Measurements from ENCODE around the gene PRKCE.

The PRKCE gene

DNA sequence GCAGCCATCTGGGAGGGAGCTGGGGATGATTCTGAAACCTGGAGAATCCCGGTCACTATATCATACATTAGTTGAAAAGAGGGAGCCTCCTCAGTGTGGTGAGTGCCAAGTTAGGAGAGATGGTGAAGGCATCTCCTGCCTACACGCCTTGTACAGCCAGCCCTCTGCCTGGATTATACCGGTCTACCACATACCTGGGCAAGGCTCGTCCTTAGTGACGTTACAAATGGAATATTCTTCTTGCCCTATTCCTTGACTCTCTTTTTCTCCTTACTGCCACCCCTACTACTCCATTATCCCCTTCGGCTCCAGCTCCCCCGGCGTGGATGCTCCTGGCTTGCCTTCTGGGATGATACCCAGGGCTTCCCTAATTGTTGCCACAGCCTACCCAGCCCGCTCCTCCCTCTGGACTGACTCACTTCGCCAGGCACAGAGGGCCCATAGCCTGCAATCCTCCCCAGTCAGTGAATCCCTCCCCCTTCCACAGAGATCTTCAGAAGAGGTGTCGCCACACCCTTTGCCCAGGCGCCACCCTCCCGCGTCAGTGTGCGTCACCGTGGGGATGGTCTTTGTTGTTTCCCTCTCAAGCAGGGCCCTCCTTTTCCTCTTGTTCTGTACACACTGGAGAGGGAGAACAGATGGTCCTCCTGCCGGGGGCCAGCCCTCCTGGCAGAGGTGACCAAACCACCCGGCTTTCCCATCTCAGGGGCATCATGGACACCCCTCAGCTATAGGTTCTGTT is 530.5 kb downstream of the PRKCE start:
- Histone ChIP-seq H3K27ac (no peak overlapping the region), H3K36me3 (replicated peaks) (peaks cover 13% of the 10 kb centered on the region), H3K4me3 (ENCODE audit: low read depth, low read length) (no peak overlapping the region), H3K27me3 (replicated peaks) (no peaks in the 10 kb centered on the region)
- TF ChIP-seq, protein P1, sequence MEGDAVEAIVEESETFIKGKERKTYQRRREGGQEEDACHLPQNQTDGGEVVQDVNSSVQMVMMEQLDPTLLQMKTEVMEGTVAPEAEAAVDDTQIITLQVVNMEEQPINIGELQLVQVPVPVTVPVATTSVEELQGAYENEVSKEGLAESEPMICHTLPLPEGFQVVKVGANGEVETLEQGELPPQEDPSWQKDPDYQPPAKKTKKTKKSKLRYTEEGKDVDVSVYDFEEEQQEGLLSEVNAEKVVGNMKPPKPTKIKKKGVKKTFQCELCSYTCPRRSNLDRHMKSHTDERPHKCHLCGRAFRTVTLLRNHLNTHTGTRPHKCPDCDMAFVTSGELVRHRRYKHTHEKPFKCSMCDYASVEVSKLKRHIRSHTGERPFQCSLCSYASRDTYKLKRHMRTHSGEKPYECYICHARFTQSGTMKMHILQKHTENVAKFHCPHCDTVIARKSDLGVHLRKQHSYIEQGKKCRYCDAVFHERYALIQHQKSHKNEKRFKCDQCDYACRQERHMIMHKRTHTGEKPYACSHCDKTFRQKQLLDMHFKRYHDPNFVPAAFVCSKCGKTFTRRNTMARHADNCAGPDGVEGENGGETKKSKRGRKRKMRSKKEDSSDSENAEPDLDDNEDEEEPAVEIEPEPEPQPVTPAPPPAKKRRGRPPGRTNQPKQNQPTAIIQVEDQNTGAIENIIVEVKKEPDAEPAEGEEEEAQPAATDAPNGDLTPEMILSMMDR (IDR thresholded peaks at IDR 0.05; ENCODE audit: low read depth, low read length, missing control alignments): no peak
- no peak for DNase-seq
- in situ Hi-C loops (cut with HindIII; ENCODE audit: low pct_ligation_motif_present, low sequenced_read_pairs): no loop called here

DNA sequence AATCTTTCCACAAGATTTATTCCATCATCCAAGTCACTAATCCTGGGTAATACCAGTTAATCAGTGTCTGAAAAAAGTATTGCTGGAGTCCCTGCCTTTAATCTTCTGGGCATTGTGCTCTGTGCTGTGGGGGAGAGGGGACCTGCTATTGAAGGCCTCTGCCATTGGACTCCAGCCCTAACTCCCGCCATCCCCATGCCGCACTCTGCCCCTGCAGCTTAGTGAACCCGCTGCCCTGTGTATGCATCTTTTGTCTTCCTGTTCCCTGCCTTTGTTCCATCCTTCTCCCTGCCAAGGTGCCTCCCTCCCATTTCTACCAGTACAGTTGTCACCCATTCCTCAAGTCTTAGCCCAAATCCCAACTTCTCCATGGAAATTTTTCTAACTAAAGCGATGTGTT is 532.0 kb downstream of the PRKCE start:
- H3K27me3 ChIP-seq (replicated peaks): no peaks in the 10 kb centered on the region
- in situ Hi-C loops (cut with HindIII; ENCODE audit: low pct_ligation_motif_present, low sequenced_read_pairs): no loop called here
- TF ChIP-seq, protein P1 (IDR thresholded peaks at IDR 0.05; ENCODE audit: low read depth, low read length, missing control alignments): no peak
- H3K27ac ChIP-seq: no peak overlapping the region
- H3K4me3 ChIP-seq (ENCODE audit: low read depth, low read length): no peak overlapping the region
- peaks cover 13% of the 10 kb centered on the region for H3K36me3 ChIP-seq (replicated peaks)
- no peak for DNase-seq

DNA sequence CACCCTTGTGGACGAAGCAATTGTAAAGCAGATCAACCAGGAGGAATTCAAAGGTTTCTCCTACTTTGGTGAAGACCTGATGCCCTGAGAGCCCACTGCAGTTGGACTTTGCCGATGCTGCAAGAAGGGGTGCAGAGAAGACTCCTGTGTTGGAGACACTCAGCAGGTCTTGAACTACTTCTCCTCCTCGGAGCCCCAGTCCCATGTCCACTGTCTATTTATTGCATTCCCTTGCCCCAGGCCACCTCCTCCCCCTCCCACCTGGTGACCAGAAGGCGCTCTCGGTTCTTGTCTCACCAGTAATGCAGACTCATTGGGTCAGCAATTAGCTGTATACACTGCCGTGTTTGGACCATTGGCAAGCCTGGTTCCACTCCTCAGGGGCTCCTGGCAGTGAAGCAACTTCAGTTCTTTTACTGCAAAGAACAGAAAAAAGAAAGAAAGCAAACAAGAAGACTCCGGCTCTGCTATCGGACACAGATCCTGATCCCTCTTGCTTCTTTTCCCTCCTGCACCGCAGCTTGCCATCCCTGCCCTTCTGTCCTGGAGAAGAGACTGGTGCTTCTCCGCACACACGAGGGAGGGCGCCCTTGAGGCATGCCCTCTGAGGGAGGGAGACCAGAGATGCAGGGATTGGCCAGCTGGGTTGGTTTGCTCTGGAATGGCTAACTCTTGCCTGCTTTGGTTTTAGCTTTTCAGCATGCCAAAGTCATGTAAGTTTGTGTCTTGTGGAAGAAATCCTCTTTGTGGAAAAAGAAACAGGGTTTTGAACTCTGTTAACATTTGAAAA is 533.5 kb downstream of the PRKCE start:
- Histone ChIP-seq H3K36me3 (replicated peaks) (peaks cover 13% of the 10 kb centered on the region), H3K27ac (no peak overlapping the region), H3K27me3 (replicated peaks) (no peaks in the 10 kb centered on the region), H3K4me3 (ENCODE audit: low read depth, low read length) (no peak overlapping the region)
- TF ChIP-seq, protein P1 (IDR thresholded peaks at IDR 0.05; ENCODE audit: low read depth, low read length, missing control alignments): peak; percentile 32
- in situ Hi-C loops (cut with HindIII; ENCODE audit: low pct_ligation_motif_present, low sequenced_read_pairs): no loop called here
- no peak for DNase-seq

DNA sequence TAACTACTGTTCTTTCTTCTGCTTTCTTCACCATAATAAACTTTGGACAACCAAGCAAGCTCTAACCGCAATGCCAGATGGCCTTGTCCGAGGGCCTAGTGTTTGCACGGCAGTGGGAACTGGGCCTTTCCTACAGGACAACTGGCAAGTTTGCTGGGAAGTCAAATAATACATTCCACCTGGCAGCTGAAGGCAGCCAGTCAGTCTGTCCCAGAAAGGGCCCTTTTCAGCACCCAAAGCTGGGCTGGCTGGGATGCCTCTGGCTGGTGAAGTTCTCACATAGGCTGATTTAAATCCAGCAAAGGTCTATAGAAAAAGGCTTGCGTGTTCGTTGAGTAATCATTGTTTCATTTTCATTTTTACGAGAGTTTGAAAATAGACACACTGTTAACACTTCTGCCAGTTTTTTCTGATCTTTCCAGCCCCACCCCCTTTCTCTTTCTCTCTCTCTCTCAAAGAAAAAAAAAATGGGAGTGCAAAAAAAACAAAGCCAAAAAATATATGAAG is 535.7 kb downstream of the PRKCE start:
- DNase-seq: no peak
- TF ChIP-seq, protein P1 (IDR thresholded peaks at IDR 0.05; ENCODE audit: low read depth, low read length, missing control alignments): no peak
- Histone ChIP-seq H3K36me3 (replicated peaks) (peaks cover 13% of the 10 kb centered on the region), H3K4me3 (ENCODE audit: low read depth, low read length) (no peak overlapping the region), H3K27me3 (replicated peaks) (no peaks in the 10 kb centered on the region), H3K27ac (no peak overlapping the region)
- in situ Hi-C loops (cut with HindIII; ENCODE audit: low pct_ligation_motif_present, low sequenced_read_pairs): no loop called here

DNA sequence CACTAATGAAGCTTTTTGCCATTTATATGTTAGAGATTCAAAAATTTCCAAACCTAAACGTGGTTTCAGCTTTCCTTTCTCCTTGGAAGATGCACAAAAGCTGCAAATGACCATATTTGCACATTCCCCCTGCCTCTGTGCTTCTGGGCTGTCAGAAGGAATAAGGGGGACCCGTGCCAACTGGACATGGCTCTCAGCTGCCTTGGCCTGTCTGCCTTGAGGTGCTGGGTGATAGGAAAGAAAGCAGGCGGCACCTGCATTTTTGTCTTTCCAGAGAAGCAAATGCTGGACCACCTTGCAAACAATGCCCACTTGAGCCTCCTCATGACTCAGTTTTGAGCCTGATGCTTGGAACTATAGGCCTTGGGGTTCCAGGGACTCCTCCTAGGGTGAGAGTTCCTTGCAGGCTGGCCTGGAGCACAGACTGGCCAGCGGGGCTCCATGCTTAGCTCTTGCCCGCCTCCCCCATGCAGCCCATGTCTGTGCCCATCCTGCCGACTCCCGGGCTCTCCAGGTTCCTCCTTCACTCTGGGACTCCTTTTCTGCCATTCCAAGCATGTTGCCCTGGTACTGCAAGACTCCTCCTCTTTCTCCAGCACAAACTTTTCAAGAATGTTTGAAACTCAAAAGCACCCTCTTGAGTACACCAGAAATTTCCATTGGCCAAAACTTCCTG is 536.7 kb downstream of the PRKCE start:
- H3K27ac ChIP-seq: no peak overlapping the region
- TF ChIP-seq, protein P1 (IDR thresholded peaks at IDR 0.05; ENCODE audit: low read depth, low read length, missing control alignments): no peak
- in situ Hi-C loops (cut with HindIII; ENCODE audit: low pct_ligation_motif_present, low sequenced_read_pairs): no loop called here
- peaks cover 13% of the 10 kb centered on the region for H3K36me3 ChIP-seq (replicated peaks)
- no peak for DNase-seq
- H3K27me3 ChIP-seq (replicated peaks): no peaks in the 10 kb centered on the region
- no peak overlapping the region for H3K4me3 ChIP-seq (ENCODE audit: low read depth, low read length)
